NCI-H146 treated with DMSO at 0.1 percent for 48 hours (cell line): ENCODE data around the gene SRGAP1.
"Not testable (repeated sequence)": the region's sequence is repeated elsewhere in the genome, so short reads cannot be mapped to it uniquely, and the experiment has no call there.

ENCODE experiments used
- DNase-seq: peaks from one replicate; lab custom pipeline; 2025; ENCODE audit not compliant: unreplicated experiment; lab: John Stamatoyannopoulos, UW

Gene SRGAP1

GRCh38 chr12:64190140-64190539, 345.6 kb downstream of the SRGAP1 start:
- DNase-seq = no peak

GRCh38 chr12:64192644-64193444, 348.3 kb downstream of the SRGAP1 start:
- no peak for DNase-seq

GRCh38 chr12:64193931-64194330, 349.4 kb downstream of the SRGAP1 start:
- no peak for DNase-seq

GRCh38 chr12:64194333-64195149, 350.0 kb downstream of the SRGAP1 start:
- DNase-seq = no peak

- DNase-seq = not testable (repeated sequence)
These were observed 351.3 kb downstream of the SRGAP1 start for GRCh38 chr12:64195841-64196240.

- DNase-seq = no peak
These were observed 358.5 kb downstream of the SRGAP1 start for GRCh38 chr12:64203036-64203435.

- DNase-seq = no peak
These were observed 359.3 kb downstream of the SRGAP1 start for GRCh38 chr12:64203775-64204174.

- DNase-seq = no peak
These were observed 361.0 kb downstream of the SRGAP1 start for GRCh38 chr12:64205542-64205941.

GRCh38 chr12:64207453-64207852, 363.0 kb downstream of the SRGAP1 start:
- no peak for DNase-seq
